A673 (cell line): ENCODE measurements around the gene BEST1.

Source experiments
- EZH2 ChIP-seq: fragments of 200-600 bp; sonication (generic); IDR thresholded peaks from 2 replicates; pipeline ENCODE4 v1.6.1; 2017; ENCODE audit warnings: borderline replicate concordance, low read depth, mild to moderate bottlenecking, mixed read lengths, antibody characterized with exemption, low read length; ENCODE audit not compliant: poor library complexity, severe bottlenecking
- TF ChIP-seq, protein P1 (sequence below): fragments of 300-800, 200-600 bp; sonication (generic); conservative IDR thresholded peaks from 2 replicates; pipeline ENCODE4 v1.5.1; 2017; ENCODE audit warnings: low read depth, mild to moderate bottlenecking, antibody characterized with exemption, low read length, moderate library complexity, mixed read lengths

DNA sequence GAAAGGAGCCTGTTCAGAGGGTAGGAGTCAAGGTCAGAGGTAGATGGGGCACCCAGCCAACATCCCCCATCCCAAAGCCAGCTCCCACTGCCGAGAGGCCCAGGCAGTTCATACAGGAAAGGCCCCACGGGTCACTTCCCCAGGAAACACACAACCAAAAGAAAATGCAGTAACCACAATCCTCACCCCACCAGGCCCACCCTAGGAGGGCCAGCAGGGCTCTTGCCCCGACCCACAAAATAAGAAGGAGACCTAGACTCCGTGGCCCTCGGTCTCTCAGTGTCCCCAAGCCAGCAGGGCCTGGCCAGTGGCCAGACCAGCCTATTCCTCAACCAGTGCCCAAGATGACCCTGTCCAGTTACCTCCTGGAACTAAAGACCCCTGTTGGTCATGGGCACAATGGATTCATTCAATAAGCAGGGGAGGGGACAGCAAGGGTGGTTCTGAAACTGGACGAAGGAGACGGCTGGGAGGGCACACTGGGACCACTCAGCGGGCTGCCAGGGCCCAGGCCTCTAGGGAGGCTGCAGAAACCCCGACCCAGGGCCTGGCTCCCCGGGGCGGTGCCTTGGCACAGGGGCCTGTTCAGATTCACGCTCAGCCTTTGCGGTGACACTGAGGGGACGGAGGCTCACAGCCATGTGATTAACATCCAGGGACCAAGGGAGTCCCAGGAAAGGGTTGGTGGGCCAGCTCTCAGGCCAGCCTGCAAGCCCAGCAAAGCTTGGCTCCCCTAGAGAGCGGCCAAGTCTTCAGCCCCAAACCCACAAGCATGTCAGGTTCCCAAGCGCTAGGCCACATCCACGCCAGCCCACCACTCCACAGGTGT, 38.2 kb upstream of the BEST1 start:
- TF ChIP-seq EZH2 = no peak
- TF ChIP-seq, protein P1, sequence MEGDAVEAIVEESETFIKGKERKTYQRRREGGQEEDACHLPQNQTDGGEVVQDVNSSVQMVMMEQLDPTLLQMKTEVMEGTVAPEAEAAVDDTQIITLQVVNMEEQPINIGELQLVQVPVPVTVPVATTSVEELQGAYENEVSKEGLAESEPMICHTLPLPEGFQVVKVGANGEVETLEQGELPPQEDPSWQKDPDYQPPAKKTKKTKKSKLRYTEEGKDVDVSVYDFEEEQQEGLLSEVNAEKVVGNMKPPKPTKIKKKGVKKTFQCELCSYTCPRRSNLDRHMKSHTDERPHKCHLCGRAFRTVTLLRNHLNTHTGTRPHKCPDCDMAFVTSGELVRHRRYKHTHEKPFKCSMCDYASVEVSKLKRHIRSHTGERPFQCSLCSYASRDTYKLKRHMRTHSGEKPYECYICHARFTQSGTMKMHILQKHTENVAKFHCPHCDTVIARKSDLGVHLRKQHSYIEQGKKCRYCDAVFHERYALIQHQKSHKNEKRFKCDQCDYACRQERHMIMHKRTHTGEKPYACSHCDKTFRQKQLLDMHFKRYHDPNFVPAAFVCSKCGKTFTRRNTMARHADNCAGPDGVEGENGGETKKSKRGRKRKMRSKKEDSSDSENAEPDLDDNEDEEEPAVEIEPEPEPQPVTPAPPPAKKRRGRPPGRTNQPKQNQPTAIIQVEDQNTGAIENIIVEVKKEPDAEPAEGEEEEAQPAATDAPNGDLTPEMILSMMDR = no peak
